ENCODE measurements around the gene HGF.

The HGF gene

GRCh38 chr7:81715984-81716588, 53.8 kb downstream of the HGF start:
- no peak for DNase-seq

- DNase-seq: no peak
These were observed 55.5 kb downstream of the HGF start for GRCh38 chr7:81714306-81714705.

- DNase-seq: no peak
These were observed 59.1 kb downstream of the HGF start for GRCh38 chr7:81710751-81711150.

GRCh38 chr7:81709836-81710235, 60.0 kb downstream of the HGF start:
- no peak for DNase-seq

GRCh38 chr7:81707966-81708365, 61.9 kb downstream of the HGF start:
- DNase-seq: no peak

- no peak for DNase-seq
These were observed 62.7 kb downstream of the HGF start for GRCh38 chr7:81707196-81707595.

GRCh38 chr7:81705206-81705605, 64.6 kb downstream of the HGF start:
- DNase-seq: no peak

- no peak for DNase-seq
These were observed 65.3 kb downstream of the HGF start for GRCh38 chr7:81704595-81704994.

- DNase-seq: no peak
These were observed 70.9 kb downstream of the HGF start for GRCh38 chr7:81698965-81699364.

GRCh38 chr7:81694711-81695110, 75.1 kb downstream of the HGF start:
- no peak for DNase-seq

GRCh38 chr7:81693894-81694293, 76.0 kb downstream of the HGF start:
- DNase-seq: no peak

- no peak for DNase-seq
These were observed 76.8 kb downstream of the HGF start for GRCh38 chr7:81693080-81693479.

- DNase-seq: no peak
These were observed 77.5 kb downstream of the HGF start for GRCh38 chr7:81692146-81692905.

- DNase-seq: no peak
These were observed 78.5 kb downstream of the HGF start for GRCh38 chr7:81691199-81691821.

- no peak for DNase-seq
These were observed 79.2 kb downstream of the HGF start for GRCh38 chr7:81690688-81691087.

- no peak for DNase-seq
These were observed 79.6 kb downstream of the HGF start for GRCh38 chr7:81690251-81690650.

GRCh38 chr7:81688622-81689411, 81.0 kb downstream of the HGF start:
- no peak for DNase-seq

GRCh38 chr7:81687062-81687461, 82.8 kb downstream of the HGF start:
- no peak for DNase-seq

GRCh38 chr7:81685270-81685868, 84.5 kb downstream of the HGF start:
- no peak for DNase-seq

GRCh38 chr7:81684514-81685269, 85.2 kb downstream of the HGF start:
- peak; percentile 33 for DNase-seq

- no peak for DNase-seq
These were observed 85.8 kb downstream of the HGF start for GRCh38 chr7:81684033-81684432.

- DNase-seq: no peak
These were observed 87.0 kb downstream of the HGF start for GRCh38 chr7:81682873-81683272.

Data from NCI-H1048 (cell line).